A549 (cell line): ENCODE measurements around the gene PRR35. TPM values are rescaled to one million over a fixed set of nuclear protein-coding genes. Genes with fewer than 3 reads are reported as not detected.

Source experiments
- ATAC-seq, 2 experiments: fragments of 200-7000 bp in 1 of 2; fragments of >200 bp in 1 of 2; cut with Nextera tagmentation in 1 of 2; cut with Tn5 transposase in 1 of 2; 3 replicates each; pipeline versions ENCODE4 v1.8.0 to v1.9.1; 2018 to 2020; ENCODE audit warnings: mild to moderate bottlenecking in 1 of 2, moderate library complexity in 1 of 2
- CTCF ChIA-PET: fragments of 300-600 bp; sonication (Branson Sonifier 250); formaldehyde crosslinking; extraction: SDS; loops from one replicate; lab custom pipeline; 2021; ENCODE audit warnings: antibody characterized with exemption, inconsistent platforms; lab: Yijun Ruan, JAX
- POLR2A ChIA-PET: fragments of 350-600 bp; formaldehyde crosslinking; extraction: SDS; loops from one replicate; lab custom pipeline; 2021; ENCODE audit warnings: antibody characterized with exemption, inconsistent platforms; lab: Yijun Ruan, JAX
- DNase-seq, 2 experiments: peaks; one replicate each; pipeline versions ENCODE4 v3.0.0 to v3.0.0-alpha.2; 2011 to 2016; ENCODE audit warnings: low read depth in 1 of 2, low spot score in 1 of 2
- FAIRE-seq: peaks from 2 replicates; lab custom pipeline; 2011; peaks lifted over from hg19 to GRCh38; lab: Jason Lieb, UNC
- H3K27ac ChIP-seq, 2 experiments: fragments of >200 bp; sonication (Bioruptor Twin); formaldehyde crosslinking; 3 replicates each; pipeline ENCODE4 v1.5.1; 2016 to 2017
- H3K4me1 ChIP-seq: fragments of >200 bp; sonication (Bioruptor Twin); formaldehyde crosslinking; 3 replicates; pipeline ENCODE4 v1.6.1; 2016
- H3K4me2 ChIP-seq: fragments of >200 bp; sonication (Bioruptor Twin); formaldehyde crosslinking; 3 replicates; pipeline ENCODE4 v1.6.1; 2016
- H3K4me3 ChIP-seq: fragments of >200 bp; sonication (Bioruptor Twin); formaldehyde crosslinking; 3 replicates; pipeline ENCODE4 v1.5.1; 2016
- H3K9me3 ChIP-seq: fragments of >200 bp; sonication (Bioruptor Twin); formaldehyde crosslinking; 3 replicates; pipeline ENCODE4 v1.6.1; 2016
- BHLHE40 ChIP-seq: IDR thresholded peaks from 2 replicates; pipeline ENCODE4 v1.6.1; 2012; ENCODE audit warnings: low read depth, low read length, inconsistent platforms
- CBX2 ChIP-seq: fragments of 200-600 bp; sonication (generic); IDR thresholded peaks from 2 replicates; pipeline ENCODE4 v1.6.1; 2016; ENCODE audit warnings: low read depth, mild to moderate bottlenecking, borderline replicate concordance
- CEBPB ChIP-seq, 2 experiments: fragments of >200 bp in 1 of 2; sonication (Bioruptor Twin) in 1 of 2; formaldehyde crosslinking in 1 of 2; IDR thresholded peaks; 2 replicates each; pipeline ENCODE4 v1.6.1; 2012 to 2016
- CHD4 ChIP-seq: fragments of 200-600 bp; sonication (generic); IDR thresholded peaks from 2 replicates; pipeline ENCODE4 v1.6.1; 2016; ENCODE audit warnings: antibody characterized with exemption, mild to moderate bottlenecking, borderline replicate concordance
- EHF ChIP-seq: fragments of 250-450 bp; sonication (Bioruptor Pico); IDR thresholded peaks from 2 replicates; pipeline ENCODE4 v1.5.0; 2020; ENCODE audit warnings: mild to moderate bottlenecking
- FOSB ChIP-seq: fragments of 250-450 bp; sonication (Bioruptor Pico); IDR thresholded peaks from 2 replicates; pipeline ENCODE4 v1.5.0; 2020; ENCODE audit warnings: mild to moderate bottlenecking, moderate library complexity
- FOSL2 ChIP-seq, 2 experiments: fragments of 450-650 bp in 1 of 2; fragments of >200 bp in 1 of 2; sonication (Bioruptor Twin) in 1 of 2; formaldehyde crosslinking; IDR thresholded peaks; 2 replicates each; pipeline versions ENCODE4 v1.5.0 to v1.6.1; 2016 to 2020; ENCODE audit warnings: mild to moderate bottlenecking in 1 of 2, moderate library complexity in 1 of 2
- FOXS1 ChIP-seq: fragments of 250-450 bp; sonication (Bioruptor Pico); IDR thresholded peaks from 2 replicates; pipeline ENCODE4 v1.5.0; 2020; ENCODE audit warnings: mild to moderate bottlenecking, moderate library complexity
- HES2 ChIP-seq: fragments of >200 bp; sonication (Bioruptor Twin); formaldehyde crosslinking; IDR thresholded peaks from 2 replicates; pipeline ENCODE4 v1.6.1; 2016
- HEYL ChIP-seq: fragments of 250-450 bp; sonication (Bioruptor Pico); IDR thresholded peaks from 2 replicates; pipeline ENCODE4 v1.8.0; 2021; ENCODE audit warnings: mild to moderate bottlenecking, moderate library complexity
- HOXA7 ChIP-seq: fragments of 250-450 bp; sonication (Bioruptor Pico); IDR thresholded peaks from 2 replicates; pipeline ENCODE4 v1.5.0; 2020; ENCODE audit warnings: mild to moderate bottlenecking, moderate library complexity
- JUN ChIP-seq, 2 experiments: fragments of >200 bp; sonication (Bioruptor Twin); formaldehyde crosslinking; IDR thresholded peaks; 2 replicates in 1 of 2; 3 replicates in 1 of 2; pipeline ENCODE4 v1.6.1; 2016 to 2017
- KDM1A ChIP-seq: fragments of 200-600 bp; sonication (generic); IDR thresholded peaks from 2 replicates; pipeline ENCODE4 v1.6.1; 2016; ENCODE audit warnings: low read depth, mild to moderate bottlenecking
- KDM5A ChIP-seq: fragments of 200-600 bp; sonication (generic); IDR thresholded peaks from 2 replicates; pipeline ENCODE4 v1.6.1; 2016; ENCODE audit warnings: antibody characterized with exemption, mild to moderate bottlenecking
- MAFK ChIP-seq: fragments of 450-650 bp; IDR thresholded peaks from 2 replicates; pipeline ENCODE4 v1.6.1; 2014; ENCODE audit not compliant: partially characterized antibody
- MAZ ChIP-seq: fragments of 150-350 bp; IDR thresholded peaks from 2 replicates; pipeline ENCODE4 v1.6.1; 2014; ENCODE audit warnings: antibody characterized with exemption, low read depth, low read length, borderline replicate concordance
- NPAS2 ChIP-seq: fragments of 250-450 bp; sonication (Bioruptor Pico); IDR thresholded peaks from 2 replicates; pipeline ENCODE4 v1.8.0; 2022; ENCODE audit warnings: mild to moderate bottlenecking, moderate library complexity, borderline replicate concordance
- NR3C1 ChIP-seq: fragments of >200 bp; sonication (Bioruptor Twin); formaldehyde crosslinking; IDR thresholded peaks from 3 replicates; pipeline ENCODE4 v1.6.1; 2017
- POLR2A ChIP-seq: IDR thresholded peaks from 2 replicates; pipeline ENCODE4 v1.6.1; 2012; ENCODE audit warnings: mild to moderate bottlenecking, low read length
- RCOR1 ChIP-seq: fragments of 150-350 bp; IDR thresholded peaks from 2 replicates; pipeline ENCODE4 v1.6.1; 2014; ENCODE audit warnings: antibody characterized with exemption, low read length, low read depth
- TP53 ChIP-seq: fragments of 250-450 bp; sonication (Bioruptor Pico); IDR thresholded peaks from 2 replicates; pipeline ENCODE4 v1.5.0; 2021; ENCODE audit warnings: mild to moderate bottlenecking, moderate library complexity
- ZNF302 ChIP-seq: fragments of 250-450 bp; sonication (Bioruptor Pico); IDR thresholded peaks from 2 replicates; pipeline ENCODE4 v1.9.0; 2021; ENCODE audit warnings: inconsistent platforms, mild to moderate bottlenecking, moderate library complexity
- WGBS: methylation state at CpG from one replicate; pipeline ENCODE4 v1.1.6; 2017; ENCODE audit errors: missing lambda C conversion rate; 5-methylcytosine and 5-hydroxymethylcytosine counted together
- polyA plus RNA-seq, 4 experiments: library from polyadenylated mRNA; depleted of rRNA in 3 of 4; stranded (reverse); fragments of >200 nt; fragmentation: RNase III in 1 of 4; extraction: RNeasy Plus Mini Kit Qiagen cat#74134 plus additional on column Dnase treatment in 1 of 4; gene quantifications; 2 replicates in 3 of 4; 3 replicates in 1 of 4; pipeline ENCODE4 v1.2.3, GENCODE V29; 2011 to 2017
- TF ChIP-seq, protein P1 (sequence below): fragments of 150-350 bp; IDR thresholded peaks from 2 replicates; pipeline ENCODE4 v1.6.1; 2014; ENCODE audit warnings: low read depth, mild to moderate bottlenecking, low read length
- TF ChIP-seq, protein P2 (sequence below): fragments of >200 bp; sonication (Bioruptor Twin); formaldehyde crosslinking; IDR thresholded peaks from 3 replicates; pipeline ENCODE4 v1.5.1; 2016

The PRR35 gene
- polyA plus RNA-seq, 2 of the 4 experiments (the other 2 are of a cell fraction) = 0.04 TPM

DNA sequence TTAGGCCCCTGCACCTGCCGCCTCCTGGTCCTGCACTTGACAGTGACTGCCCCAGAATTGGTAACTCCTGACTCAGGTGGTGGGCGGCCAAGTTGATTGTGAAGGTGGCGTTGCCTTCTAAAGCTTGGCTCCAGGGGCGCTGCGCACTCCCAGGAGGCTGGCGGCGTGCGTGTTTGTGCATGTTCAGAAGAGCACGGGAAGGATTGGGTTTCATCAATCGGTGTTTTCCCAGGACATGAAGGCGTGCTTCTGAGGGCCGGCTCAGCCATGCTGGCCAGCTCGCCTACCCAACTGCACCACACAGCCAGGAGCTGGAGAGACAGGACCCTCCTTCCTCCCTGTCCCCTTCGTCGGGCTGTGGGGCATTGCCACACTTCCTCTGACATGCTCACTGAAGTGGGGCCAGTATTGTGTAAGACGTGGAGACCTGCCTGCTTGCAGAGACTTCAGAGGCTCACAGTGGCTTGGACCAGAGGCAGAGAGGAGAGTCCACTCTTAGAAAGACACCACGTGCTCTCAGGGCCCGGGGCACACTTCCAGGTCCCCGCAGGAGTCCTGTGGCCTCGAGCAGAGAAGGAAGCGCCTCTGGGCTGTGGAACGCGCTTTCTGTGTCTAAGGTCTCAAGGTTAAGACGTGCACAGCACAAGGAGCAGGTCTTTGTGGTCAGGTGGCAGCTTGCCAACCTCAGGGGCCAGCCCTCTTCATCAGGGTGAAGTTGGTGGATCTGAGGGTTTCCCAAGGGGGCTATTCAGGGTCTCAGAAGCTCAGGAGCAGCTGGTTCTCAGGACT lies 32.5 kb downstream of the PRR35 start:
- no peaks in the 10 kb centered on the region for H3K9me3 ChIP-seq
- ChIA-PET POLR2A (no interaction called here), CTCF (interaction anchor here (0.9 to 3.1 kb wide), 8 partner anchors 21 to 83 kb away, joined by 3 to 14 read pairs (median 3); partner anchors contain the start of genes METTL26 and RHBDL1)
- H3K4me3 ChIP-seq = no peak overlapping the region
- TF ChIP-seq, protein P1, sequence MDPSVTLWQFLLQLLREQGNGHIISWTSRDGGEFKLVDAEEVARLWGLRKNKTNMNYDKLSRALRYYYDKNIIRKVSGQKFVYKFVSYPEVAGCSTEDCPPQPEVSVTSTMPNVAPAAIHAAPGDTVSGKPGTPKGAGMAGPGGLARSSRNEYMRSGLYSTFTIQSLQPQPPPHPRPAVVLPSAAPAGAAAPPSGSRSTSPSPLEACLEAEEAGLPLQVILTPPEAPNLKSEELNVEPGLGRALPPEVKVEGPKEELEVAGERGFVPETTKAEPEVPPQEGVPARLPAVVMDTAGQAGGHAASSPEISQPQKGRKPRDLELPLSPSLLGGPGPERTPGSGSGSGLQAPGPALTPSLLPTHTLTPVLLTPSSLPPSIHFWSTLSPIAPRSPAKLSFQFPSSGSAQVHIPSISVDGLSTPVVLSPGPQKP = no peak
- TF ChIP-seq CHD4 = no peak
- TF ChIP-seq CBX2 = no peak
- TF ChIP-seq MAZ = no peak
- TF ChIP-seq, all 56 proteins: peak for 0
- Histone ChIP-seq H3K27ac (no peak overlapping the region), H3K4me2 (0 out of 3 replicates have a peak overlapping the region, but pooled peaks have one; percentile 18), H3K4me1 (peaks cover 24% of the 10 kb centered on the region)
- FAIRE-seq = no peak
- 86% methylated on average over 22 of the region's 24 CpGs for WGBS
- no peak for DNase-seq
- ATAC-seq = no peak

- DNase-seq (no peak), ATAC-seq (no peak), FAIRE-seq (no peak)
- ChIA-PET POLR2A (no interaction called here), CTCF (interaction anchor here (0.9 to 1.8 kb wide), 9 partner anchors 14 to 82 kb away, joined by 3 to 5 read pairs (median 3); partner anchors contain the start of genes METTL26 and RHBDL1)
- Histone ChIP-seq H3K4me3 (no peak overlapping the region), H3K27ac (no peak overlapping the region), H3K4me1 (peaks cover 20% of the 10 kb centered on the region), H3K4me2 (peak overlapping the region; percentile 18; the same call in 1 of the 3 replicates), H3K9me3 (no peaks in the 10 kb centered on the region)
- WGBS = 80% methylated on average over 9 of the region's 9 CpGs
- TF ChIP-seq FOSL2 (IDR thresholded peaks at IDR 0.05) (no peak), FOSL2 (CRISPR knock-in tag; IDR thresholded peaks at IDR 0.05) (peak; percentile 32; the same call in 1 of the 2 replicates), CEBPB (IDR thresholded peaks at IDR 0.05) (no peak), KDM5A (no peak), NR3C1 (no peak), RCOR1 (no peak), NPAS2 (no peak), POLR2A (no peak)
These were observed 33.2 kb downstream of the PRR35 start for GRCh38 chr16:593406-593805.

- no peak overlapping the region for H3K4me2 ChIP-seq
- ChIA-PET CTCF (interaction anchor here (0.8 to 2.8 kb wide), 11 partner anchors 11 to 82 kb away, joined by 3 to 12 read pairs (median 3); partner anchors contain the start of genes METTL26 and RHBDL1), POLR2A (no interaction called here)
- DNase-seq = no peak
- no peak overlapping the region for H3K27ac ChIP-seq
- H3K4me1 ChIP-seq = peaks cover 20% of the 10 kb centered on the region
- WGBS = 88% methylated on average over 12 of the region's 16 CpGs
- no peak for FAIRE-seq
- H3K4me3 ChIP-seq = no peak overlapping the region
- no peaks in the 10 kb centered on the region for H3K9me3 ChIP-seq
- no peak for ATAC-seq
- TF ChIP-seq HES2 = no peak
These were observed 33.6 kb downstream of the PRR35 start for GRCh38 chr16:593807-594206.

DNA sequence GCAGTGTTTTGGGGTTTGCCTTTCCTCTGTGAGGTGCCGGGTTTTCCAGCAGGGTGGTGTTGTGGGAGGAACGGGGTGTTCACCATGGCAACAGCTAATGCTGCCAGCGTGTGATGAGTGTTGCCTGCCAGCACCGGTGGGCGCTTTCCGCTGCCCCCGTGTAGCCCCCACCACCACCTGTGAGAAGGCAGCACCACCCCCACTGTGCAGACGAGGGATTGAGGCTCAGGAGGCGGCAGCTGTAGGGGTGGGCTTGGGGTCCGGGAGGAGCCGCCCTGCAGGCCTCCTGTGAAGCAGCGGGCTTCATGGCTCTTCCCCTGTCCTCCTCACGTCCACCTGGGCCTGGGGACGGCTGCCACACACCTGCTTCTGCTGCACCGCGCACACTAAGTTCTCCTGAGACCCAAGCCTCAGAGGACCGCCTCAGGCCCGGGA lies 34.9 kb downstream of the PRR35 start:
- no peak overlapping the region for H3K27ac ChIP-seq
- FAIRE-seq = no peak
- no peak for TF ChIP-seq JUN (IDR thresholded peaks at IDR 0.05)
- no peak for TF ChIP-seq KDM5A
- TF ChIP-seq HOXA7 = no peak
- no peak for TF ChIP-seq CHD4
- no peak for TF ChIP-seq HEYL
- TF ChIP-seq ZNF302 (CRISPR knock-in tag) = no peak
- TF ChIP-seq TP53 (CRISPR knock-in tag) = no peak
- no peak for TF ChIP-seq MAFK
- no peak for TF ChIP-seq FOSB (CRISPR knock-in tag)
- TF ChIP-seq BHLHE40 = no peak
- TF ChIP-seq, protein P2, sequence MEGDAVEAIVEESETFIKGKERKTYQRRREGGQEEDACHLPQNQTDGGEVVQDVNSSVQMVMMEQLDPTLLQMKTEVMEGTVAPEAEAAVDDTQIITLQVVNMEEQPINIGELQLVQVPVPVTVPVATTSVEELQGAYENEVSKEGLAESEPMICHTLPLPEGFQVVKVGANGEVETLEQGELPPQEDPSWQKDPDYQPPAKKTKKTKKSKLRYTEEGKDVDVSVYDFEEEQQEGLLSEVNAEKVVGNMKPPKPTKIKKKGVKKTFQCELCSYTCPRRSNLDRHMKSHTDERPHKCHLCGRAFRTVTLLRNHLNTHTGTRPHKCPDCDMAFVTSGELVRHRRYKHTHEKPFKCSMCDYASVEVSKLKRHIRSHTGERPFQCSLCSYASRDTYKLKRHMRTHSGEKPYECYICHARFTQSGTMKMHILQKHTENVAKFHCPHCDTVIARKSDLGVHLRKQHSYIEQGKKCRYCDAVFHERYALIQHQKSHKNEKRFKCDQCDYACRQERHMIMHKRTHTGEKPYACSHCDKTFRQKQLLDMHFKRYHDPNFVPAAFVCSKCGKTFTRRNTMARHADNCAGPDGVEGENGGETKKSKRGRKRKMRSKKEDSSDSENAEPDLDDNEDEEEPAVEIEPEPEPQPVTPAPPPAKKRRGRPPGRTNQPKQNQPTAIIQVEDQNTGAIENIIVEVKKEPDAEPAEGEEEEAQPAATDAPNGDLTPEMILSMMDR = no peak
- no peak for TF ChIP-seq EHF (CRISPR knock-in tag)
- TF ChIP-seq KDM1A = no peak
- no peak for TF ChIP-seq FOXS1 (CRISPR knock-in tag)
- no peak for ATAC-seq
- DNase-seq = no peak
- H3K4me3 ChIP-seq = no peak overlapping the region
- no peak overlapping the region for H3K4me2 ChIP-seq
- ChIA-PET POLR2A (no interaction called here), CTCF (interaction anchor here (0.7 to 2.8 kb wide), 3 partner anchors 12 to 46 kb away, joined by 3 to 12 read pairs (median 4); no protein-coding TSS in a partner anchor)
- H3K4me1 ChIP-seq = peaks cover 20% of the 10 kb centered on the region
- no peaks in the 10 kb centered on the region for H3K9me3 ChIP-seq
- WGBS = 91% methylated on average over 12 of the region's 18 CpGs
